GM23338 (cell line): ENCODE data around the gene ITIH4. TPM values are rescaled to one million over a fixed set of nuclear protein-coding genes. Genes with fewer than 3 reads are reported as not detected.

Source experiments
- CREB1 ChIP-seq: fragments of 250-450 bp; sonication (Bioruptor Pico); IDR thresholded peaks from 2 replicates; pipeline ENCODE4 v1.5.0; 2020; ENCODE audit warnings: low read depth, mild to moderate bottlenecking, moderate library complexity
- JUNB ChIP-seq: IDR thresholded peaks from one replicate; pipeline ENCODE4 v1.6.1; 2016; ENCODE audit warnings: antibody characterized with exemption; ENCODE audit not compliant: unreplicated experiment
- NANOG ChIP-seq: IDR thresholded peaks from 2 replicates; pipeline ENCODE4 v1.6.1; 2016; ENCODE audit warnings: antibody characterized with exemption, borderline replicate concordance
- REST ChIP-seq: IDR thresholded peaks from one replicate; pipeline ENCODE4 v1.6.1; 2018; ENCODE audit warnings: antibody characterized with exemption; ENCODE audit not compliant: unreplicated experiment
- STAT1 ChIP-seq: IDR thresholded peaks from one replicate; pipeline ENCODE4 v1.6.1; 2016; ENCODE audit warnings: antibody characterized with exemption; ENCODE audit not compliant: unreplicated experiment
- ZNF462 ChIP-seq: fragments of 250-450 bp; sonication (Bioruptor Pico); IDR thresholded peaks from 2 replicates; pipeline ENCODE4 v1.5.0; 2020; ENCODE audit warnings: mild to moderate bottlenecking, moderate library complexity
- polyA plus RNA-seq: library from polyadenylated mRNA; unstranded; fragments of >200 nt; fragmentation: Nextera tagmentation; extraction: Ambion mirVana; gene quantifications from 2 replicates; pipeline ENCODE4 v1.2.1, GENCODE V29; 2016
- total RNA-seq: library from RNA; depleted of rRNA; stranded (reverse); fragments of >200 nt; shearing (Covaris generic); gene quantifications from 2 replicates; pipeline ENCODE4 v1.2.3, GENCODE V29; 2014

Gene ITIH4
- total and polyA plus RNA-seq, 2 experiments from 2014 or later, result 0.82 to 1.4 TPM

- no peak for TF ChIP-seq ZNF462
- TF ChIP-seq JUNB, result no peak
- TF ChIP-seq NANOG, result no peak
- no peak for TF ChIP-seq STAT1
- TF ChIP-seq CREB1, result no peak
- no peak for TF ChIP-seq REST
These were observed 29.4 kb upstream of the ITIH4 start (continued) for GRCh38 chr3:52859686-52860423.
